ENCODE measurements around the gene IPO11.

GRCh38 chr5:62642468-62642867, 229.9 kb downstream of the IPO11 start:
- TF ChIP-seq HDAC6 (IDR thresholded peaks at IDR 0.05; ENCODE audit: low read depth, low read length), result no peak
- TF ChIP-seq, protein P1, sequence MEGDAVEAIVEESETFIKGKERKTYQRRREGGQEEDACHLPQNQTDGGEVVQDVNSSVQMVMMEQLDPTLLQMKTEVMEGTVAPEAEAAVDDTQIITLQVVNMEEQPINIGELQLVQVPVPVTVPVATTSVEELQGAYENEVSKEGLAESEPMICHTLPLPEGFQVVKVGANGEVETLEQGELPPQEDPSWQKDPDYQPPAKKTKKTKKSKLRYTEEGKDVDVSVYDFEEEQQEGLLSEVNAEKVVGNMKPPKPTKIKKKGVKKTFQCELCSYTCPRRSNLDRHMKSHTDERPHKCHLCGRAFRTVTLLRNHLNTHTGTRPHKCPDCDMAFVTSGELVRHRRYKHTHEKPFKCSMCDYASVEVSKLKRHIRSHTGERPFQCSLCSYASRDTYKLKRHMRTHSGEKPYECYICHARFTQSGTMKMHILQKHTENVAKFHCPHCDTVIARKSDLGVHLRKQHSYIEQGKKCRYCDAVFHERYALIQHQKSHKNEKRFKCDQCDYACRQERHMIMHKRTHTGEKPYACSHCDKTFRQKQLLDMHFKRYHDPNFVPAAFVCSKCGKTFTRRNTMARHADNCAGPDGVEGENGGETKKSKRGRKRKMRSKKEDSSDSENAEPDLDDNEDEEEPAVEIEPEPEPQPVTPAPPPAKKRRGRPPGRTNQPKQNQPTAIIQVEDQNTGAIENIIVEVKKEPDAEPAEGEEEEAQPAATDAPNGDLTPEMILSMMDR (CRISPR knock-in tag; IDR thresholded peaks at IDR 0.05), result no peak
- TF ChIP-seq KAT2B (IDR thresholded peaks at IDR 0.05; ENCODE audit: borderline replicate concordance, low read depth, low read length), result no peak
- TF ChIP-seq RFXAP (CRISPR knock-in tag; IDR thresholded peaks at IDR 0.05; ENCODE audit: borderline replicate concordance), result no peak
- no peak for TF ChIP-seq ZNF766 (CRISPR knock-in tag; IDR thresholded peaks at IDR 0.05; ENCODE audit: borderline replicate concordance)

Data from HepG2 (cell line).